ENCODE data around the gene RAB7B.

Gene RAB7B

DNA sequence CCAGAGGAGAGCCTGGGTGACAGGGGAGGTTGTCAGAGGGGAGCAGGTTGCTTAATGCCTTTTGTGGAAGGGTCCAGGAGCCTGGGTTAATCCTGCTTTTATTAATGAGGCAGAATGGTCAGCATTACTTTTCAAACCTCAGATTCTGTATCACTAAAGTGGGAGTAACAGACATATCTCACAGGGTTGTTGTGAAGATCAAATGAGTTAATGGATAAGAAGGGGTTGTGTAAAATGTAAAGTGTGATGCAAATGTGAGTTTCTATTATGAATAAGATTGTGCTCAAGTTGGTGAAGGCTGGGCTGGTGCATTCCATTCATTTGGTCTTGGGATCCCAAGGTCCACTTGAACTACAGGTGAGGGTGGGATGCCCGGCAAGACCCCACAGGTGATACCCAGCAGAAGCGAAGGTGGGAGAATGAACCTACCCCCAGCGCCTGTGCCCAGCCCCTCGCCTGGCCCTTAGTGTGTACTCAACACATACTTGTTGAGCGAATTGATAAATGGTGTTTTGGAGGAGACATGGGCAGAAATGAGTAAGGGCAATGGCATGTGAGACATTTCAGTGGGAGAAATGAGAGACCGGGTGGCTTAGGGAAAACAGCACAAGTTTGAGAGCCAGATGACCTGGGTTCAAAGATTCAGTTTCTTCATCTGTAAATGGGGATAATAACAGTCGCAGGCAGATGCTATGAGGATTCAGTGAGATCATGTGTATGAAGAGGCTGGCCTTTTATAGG, 66.2 kb downstream of the RAB7B start:
- no peak for DNase-seq (ENCODE audit: low read depth, low spot score)
- H3K4me3 ChIP-seq (ENCODE audit: low read length) = no peak overlapping the region

DNA sequence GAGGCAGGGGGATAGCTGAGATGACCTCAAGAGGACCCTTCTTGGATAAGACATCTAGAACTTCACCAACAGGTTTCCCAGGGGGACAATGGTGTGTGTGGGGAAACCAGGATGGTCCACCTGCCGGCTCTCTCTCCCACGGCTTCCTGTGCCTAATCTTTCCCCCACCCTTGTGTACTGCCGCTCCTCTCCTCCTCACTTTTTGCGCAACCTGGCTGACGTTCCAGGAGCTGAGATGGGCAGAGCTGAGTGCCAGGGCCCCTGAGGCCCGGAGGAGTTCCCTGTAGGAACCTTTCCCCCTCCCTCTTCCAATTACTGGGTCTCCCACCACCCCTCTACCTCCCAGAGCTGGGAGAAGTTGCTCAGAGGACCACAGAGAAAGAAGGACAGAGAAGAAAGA, 66.9 kb downstream of the RAB7B start:
- no peak overlapping the region for H3K4me3 ChIP-seq (ENCODE audit: low read length)
- no peak for DNase-seq (ENCODE audit: low read depth, low spot score)

DNA sequence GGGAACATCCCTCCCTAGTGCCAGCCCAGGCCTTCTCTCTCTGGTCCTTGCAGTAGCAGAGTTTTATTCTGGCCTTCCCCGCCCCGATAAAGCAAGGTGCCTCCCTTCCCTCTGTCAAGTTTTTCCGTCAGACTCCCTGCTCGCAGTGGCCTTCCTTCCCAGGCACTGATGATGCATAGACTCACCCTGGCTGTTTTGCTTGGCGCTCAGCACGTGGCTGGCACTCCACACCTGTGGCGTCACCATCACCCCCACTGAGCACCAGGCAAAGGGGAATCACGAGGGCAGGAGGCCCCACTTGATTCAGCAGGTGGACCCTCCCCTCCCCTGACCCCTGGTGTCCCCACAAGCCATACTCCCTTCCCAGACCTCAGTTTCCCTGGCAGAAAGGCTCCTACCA, 67.3 kb downstream of the RAB7B start:
- DNase-seq (ENCODE audit: low read depth, low spot score) = no peak
- no peak overlapping the region for H3K4me3 ChIP-seq (ENCODE audit: low read length)

DNA sequence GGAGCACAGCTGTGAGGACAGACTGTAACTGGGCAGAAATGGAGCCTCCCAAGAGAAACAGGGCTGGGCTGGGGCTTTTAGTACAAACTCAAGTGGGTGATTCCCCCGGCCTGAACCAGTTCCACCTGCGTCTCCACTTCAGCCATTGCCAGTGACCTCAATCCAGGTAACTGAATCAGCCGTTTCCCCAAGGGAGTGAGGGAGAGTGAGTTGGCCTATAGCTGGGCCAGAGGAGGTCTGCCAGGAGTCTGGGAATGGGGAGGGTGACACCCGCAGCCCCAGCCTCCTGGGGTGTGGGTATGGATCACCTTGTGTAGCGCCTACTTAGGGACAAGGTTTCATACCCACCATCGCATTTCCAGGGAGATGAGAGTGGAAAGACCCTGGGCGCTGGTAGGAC, 68.4 kb downstream of the RAB7B start:
- H3K4me3 ChIP-seq (ENCODE audit: low read length) = no peak overlapping the region
- no peak for DNase-seq (ENCODE audit: low read depth, low spot score)

DNA sequence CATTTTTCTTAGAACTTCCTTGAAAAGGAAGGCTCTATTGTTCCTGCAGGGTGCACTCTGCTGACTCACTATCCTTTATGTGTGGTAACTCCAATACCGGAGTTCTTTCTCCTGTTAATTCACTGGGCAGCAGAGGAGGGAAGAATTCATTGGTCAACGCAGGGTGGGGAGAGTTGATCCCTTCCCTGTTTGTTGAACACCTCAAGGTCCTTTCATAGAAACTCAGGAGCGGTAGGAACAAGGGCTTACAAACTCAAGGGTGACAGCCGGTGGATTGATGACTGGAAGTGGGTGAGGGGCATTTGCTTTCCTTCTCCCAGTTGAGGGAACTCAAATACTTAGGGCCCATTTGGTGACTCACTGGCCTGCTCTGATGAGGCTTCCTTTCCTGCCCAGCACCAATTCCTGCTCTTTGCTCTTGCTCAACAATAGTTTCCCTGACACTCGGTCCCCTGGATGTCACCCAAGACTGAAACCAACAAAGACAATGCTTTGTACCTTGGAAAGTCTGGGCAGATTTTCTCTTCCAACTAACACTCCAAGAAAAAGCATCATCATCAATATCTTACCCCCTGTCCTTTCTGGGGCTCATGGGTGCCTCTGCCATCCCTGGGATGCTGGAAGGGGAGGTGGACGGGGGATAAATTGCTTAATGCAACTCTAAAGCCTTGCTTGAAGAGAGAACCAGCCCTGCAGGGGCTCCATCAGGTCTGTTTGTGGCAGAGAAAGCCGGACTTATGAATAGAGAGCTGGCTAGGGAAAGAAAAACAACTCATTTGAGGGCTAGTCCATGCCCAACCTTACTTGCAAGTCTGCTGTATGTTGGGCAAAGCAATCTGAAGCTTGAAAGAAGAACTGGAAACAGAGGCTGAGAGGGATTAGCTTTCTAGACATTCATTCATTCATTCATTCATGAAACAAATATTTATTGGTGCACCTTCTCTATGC, 69.2 kb downstream of the RAB7B start:
- no peak for DNase-seq (ENCODE audit: low read depth, low spot score)
- no peak overlapping the region for H3K4me3 ChIP-seq (ENCODE audit: low read length)

DNA sequence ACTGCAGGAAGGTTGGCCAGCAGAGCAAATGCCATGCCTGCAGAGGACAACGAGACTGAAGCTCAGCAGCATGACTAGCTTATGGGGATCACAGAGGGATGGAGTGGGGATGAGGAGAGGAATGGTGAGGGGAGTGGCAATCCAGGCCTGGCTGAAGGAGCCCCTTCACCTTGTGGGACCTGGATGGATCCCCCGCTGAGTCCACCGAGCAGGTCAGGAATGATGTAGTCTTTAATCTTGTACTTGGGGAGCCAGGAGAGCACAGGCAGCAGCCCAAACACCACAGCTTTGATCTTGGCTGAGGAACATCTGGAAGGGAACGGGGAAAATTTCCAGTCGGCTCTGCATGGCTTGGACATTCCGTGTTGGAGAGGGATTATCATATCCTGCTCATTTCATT, 70.4 kb downstream of the RAB7B start:
- H3K4me3 ChIP-seq (ENCODE audit: low read length) = no peak overlapping the region

DNA sequence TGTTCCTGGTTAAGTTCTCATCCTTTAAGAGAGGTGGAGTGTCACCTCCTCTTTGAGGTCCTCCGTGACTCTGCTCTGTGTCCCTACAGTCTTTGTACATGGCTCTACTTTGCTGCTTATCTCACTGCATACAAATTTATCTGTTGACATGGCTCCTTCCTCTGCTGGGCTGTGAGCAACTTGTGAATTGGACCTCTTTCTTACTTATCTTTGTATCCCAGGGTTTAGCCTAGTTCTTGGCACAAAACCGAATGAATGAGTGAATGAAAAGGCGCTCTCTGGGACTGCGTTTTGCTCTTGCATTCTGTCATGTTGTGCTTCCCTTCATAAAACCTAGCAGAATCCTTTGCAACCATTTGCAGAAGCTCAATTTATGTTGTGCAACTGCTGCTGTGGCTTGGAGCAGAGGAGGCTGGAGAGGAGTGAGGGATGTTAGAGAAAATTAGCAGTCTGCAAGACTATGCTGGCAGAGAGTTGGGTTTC, 72.4 kb downstream of the RAB7B start:
- DNase-seq (ENCODE audit: low read depth, low spot score) = no peak
- H3K4me3 ChIP-seq (ENCODE audit: low read length) = no peak overlapping the region

More for the DNA sequence above, 70.4 kb downstream of the RAB7B start:
- DNase-seq (ENCODE audit: low read depth, low spot score) = no peak

DNA sequence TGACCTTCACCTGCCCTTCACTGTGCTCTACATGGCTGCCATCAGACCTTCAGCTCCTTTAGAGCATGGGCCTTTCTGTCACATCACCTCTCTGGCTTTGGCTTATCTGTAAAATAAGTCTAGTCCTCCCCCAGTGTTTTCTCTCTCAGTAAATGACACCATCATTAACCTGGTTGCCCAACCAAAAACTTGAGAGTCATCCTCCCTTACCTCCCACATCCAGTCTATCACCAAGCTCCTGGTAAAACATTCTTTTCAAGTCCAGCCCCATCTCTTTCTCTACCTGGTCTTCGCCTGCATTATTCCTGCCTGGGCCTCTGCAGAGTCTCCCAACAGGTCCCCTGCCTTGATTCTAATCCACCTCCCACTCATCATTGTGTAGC, 73.0 kb downstream of the RAB7B start:
- H3K4me3 ChIP-seq (ENCODE audit: low read length) = no peak overlapping the region
- DNase-seq (ENCODE audit: low read depth, low spot score) = no peak

DNA sequence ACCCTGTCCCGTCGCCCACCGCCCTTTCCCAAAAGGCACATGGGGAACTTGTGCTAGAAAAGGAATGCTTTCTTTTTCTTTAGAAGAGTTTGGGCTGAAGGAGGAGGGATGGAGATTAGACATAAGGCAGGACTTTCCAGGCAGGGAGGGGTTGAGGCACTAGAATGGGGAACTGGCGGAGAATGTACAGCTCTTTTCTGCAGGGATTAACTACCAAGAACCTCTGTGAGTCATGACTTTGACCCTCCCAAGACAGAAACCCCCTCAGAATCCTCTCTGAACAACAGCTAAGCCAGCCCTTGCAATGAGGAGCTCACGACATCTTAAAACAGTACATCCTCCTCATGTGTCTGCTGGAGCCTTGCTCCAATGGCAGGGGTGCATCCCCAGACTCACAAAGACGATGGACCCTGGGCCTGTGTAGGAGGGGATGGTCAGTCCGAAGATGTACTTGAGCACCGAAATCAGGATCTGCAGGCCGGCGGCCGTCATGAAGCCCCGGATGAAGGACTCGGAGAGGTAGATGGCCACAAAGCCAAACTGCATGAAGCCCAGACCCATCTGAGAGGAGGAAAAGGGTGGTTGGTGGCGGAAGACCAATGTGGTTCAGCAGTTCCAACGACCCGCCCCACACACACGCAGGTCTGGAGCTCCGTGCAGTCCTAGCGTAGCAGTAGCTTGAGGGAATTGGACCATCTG, 73.5 kb downstream of the RAB7B start:
- H3K4me3 ChIP-seq (ENCODE audit: low read length) = no peak overlapping the region

DNA sequence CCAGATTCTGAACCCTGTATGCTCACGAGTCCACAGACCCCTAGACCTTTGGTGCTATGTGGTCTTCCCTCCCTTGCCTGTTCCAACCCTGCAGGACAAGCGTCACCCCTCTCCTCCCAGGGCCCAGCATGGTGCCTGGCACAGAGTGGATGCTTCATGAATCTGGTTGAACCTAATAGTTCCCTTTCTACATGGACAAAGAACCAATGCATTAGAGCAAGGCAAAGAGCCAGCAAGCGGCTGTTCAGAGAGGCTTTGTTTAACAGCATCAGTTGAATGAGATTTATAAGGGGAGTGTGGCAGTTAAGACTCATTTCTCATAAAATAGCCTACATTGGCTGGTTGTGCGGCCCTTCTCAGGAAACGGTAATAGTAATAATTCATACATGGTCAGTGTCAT, 74.9 kb downstream of the RAB7B start:
- H3K4me3 ChIP-seq (ENCODE audit: low read length) = no peak overlapping the region
- no peak for DNase-seq (ENCODE audit: low read depth, low spot score)

More for the DNA sequence above, 73.5 kb downstream of the RAB7B start:
- no peak for DNase-seq (ENCODE audit: low read depth, low spot score)

DNA sequence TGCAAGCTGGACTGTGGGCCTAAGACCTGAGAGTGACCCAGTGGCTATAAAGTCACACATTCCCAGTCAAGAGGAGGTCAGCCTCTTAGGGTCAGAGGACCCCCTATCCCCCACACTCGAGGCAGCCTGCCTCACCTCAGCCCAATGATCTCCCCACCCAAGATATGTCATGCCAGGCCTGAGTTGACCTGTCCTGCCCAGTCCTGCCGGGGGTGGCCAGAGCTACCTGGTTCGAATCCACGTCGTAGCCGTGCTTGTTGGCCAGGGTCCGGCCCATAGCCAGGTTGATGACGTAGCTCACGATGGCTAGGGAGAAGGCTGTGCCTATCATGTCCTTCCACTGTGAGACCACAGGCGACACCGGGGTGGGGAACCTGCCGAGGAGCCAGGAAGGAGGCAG, 75.5 kb downstream of the RAB7B start:
- no peak for DNase-seq (ENCODE audit: low read depth, low spot score)
- no peak overlapping the region for H3K4me3 ChIP-seq (ENCODE audit: low read length)

DNA sequence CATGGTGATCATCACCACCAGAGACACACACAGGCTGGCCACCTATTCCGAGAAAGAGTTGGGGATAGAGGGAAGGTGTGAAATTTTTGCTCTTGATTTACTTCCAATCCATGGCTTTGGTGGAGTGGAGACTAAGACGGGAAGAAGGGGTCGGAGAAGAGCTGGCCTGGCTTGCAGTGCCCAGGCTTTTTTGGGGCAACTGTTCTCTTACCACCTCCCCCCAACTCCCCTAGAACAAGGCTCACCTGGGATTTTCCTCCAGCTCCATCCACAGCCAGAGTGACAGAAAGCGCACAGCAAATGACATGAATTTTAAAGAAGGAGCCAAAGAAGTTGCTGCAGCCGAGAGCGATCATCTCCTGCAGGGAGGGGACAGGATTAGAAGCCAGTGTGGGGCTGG, 75.9 kb downstream of the RAB7B start:
- H3K4me3 ChIP-seq (ENCODE audit: low read length) = no peak overlapping the region
- DNase-seq (ENCODE audit: low read depth, low spot score) = no peak

Measured in Jurkat, Clone E6-1 (cell line).